ENCODE results near the gene SPG21. TPM values are rescaled to one million over a fixed set of nuclear protein-coding genes. Genes with fewer than 3 reads are reported as not detected.

SPG21 gene
- total RNA-seq, 1 experiment from 2014 or later, result 89.1 TPM

DNA sequence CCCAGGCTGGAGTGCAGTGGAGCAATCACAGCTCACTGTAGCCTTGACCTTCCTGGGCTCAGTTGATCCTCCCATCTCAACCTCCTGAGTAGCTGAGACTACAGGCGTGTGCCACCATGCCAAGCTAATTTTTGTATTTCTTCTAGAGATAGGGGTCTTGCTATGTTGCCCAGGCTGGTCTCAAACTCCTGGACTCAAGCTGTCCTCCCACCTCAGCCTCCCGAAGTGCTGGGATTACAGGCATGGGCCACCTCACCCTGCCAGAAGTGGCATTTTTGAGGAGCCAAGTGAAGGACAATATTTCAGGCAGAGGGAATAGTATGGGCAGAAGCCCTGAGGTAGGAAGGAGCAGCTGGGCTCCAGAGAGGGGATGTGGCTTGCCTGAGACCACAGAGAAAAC is 73.3 kb downstream of the SPG21 start:
- no TSS peak for BruUV-seq (replicated peaks)
- no peaks in the 10 kb centered on the region for H3K36me3 ChIP-seq (ENCODE audit: insufficient read depth, low read length, poor library complexity, severe bottlenecking)
- TF ChIP-seq, protein P1, sequence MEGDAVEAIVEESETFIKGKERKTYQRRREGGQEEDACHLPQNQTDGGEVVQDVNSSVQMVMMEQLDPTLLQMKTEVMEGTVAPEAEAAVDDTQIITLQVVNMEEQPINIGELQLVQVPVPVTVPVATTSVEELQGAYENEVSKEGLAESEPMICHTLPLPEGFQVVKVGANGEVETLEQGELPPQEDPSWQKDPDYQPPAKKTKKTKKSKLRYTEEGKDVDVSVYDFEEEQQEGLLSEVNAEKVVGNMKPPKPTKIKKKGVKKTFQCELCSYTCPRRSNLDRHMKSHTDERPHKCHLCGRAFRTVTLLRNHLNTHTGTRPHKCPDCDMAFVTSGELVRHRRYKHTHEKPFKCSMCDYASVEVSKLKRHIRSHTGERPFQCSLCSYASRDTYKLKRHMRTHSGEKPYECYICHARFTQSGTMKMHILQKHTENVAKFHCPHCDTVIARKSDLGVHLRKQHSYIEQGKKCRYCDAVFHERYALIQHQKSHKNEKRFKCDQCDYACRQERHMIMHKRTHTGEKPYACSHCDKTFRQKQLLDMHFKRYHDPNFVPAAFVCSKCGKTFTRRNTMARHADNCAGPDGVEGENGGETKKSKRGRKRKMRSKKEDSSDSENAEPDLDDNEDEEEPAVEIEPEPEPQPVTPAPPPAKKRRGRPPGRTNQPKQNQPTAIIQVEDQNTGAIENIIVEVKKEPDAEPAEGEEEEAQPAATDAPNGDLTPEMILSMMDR (conservative IDR thresholded peaks at IDR 0.05; ENCODE audit: low read depth, low read length), result no peak
- TF ChIP-seq EZH2 (IDR thresholded peaks at IDR 0.05; ENCODE audit: borderline replicate concordance, low read depth, low read length, poor library complexity, severe bottlenecking), result no peak
- H3K27me3 ChIP-seq (replicated peaks; ENCODE audit: insufficient read depth, low read depth, low read length, poor library complexity), result no peaks in the 10 kb centered on the region
- POLR2A ChIA-PET (ENCODE audit: low non-redundant PET), result no interaction called here
- H3K27ac ChIP-seq (ENCODE audit: low read depth, low read length, poor library complexity, severe bottlenecking), result no peak overlapping the region
- DNase-seq (ENCODE audit: low spot score), result no peak
- intact Hi-C loops (cut with micrococcal nuclease; ENCODE audit: unreplicated experiment), result no loop called here
- CTCF ChIA-PET, result no interaction called here
- no peak overlapping the region for H3K4me3 ChIP-seq (ENCODE audit: low read depth, low read length, poor library complexity, severe bottlenecking)
- H3K9me3 ChIP-seq (ENCODE audit: low read depth, low read length, poor library complexity, severe bottlenecking), result no peaks in the 10 kb centered on the region
- peaks cover 8% of the 10 kb centered on the region for H3K4me1 ChIP-seq (ENCODE audit: insufficient read depth, low read length, poor library complexity, severe bottlenecking)

GRCh38 chr15:64915518-64916227 is 74.0 kb downstream of the SPG21 start:
- CTCF ChIA-PET, result no interaction called here
- intact Hi-C loops (cut with micrococcal nuclease; ENCODE audit: unreplicated experiment), result no loop called here
- no peaks in the 10 kb centered on the region for H3K36me3 ChIP-seq (ENCODE audit: insufficient read depth, low read length, poor library complexity, severe bottlenecking)
- no peak overlapping the region for H3K4me3 ChIP-seq (ENCODE audit: low read depth, low read length, poor library complexity, severe bottlenecking)
- no peak for TF ChIP-seq EZH2 (IDR thresholded peaks at IDR 0.05; ENCODE audit: borderline replicate concordance, low read depth, low read length, poor library complexity, severe bottlenecking)
- TF ChIP-seq, protein P1 (conservative IDR thresholded peaks at IDR 0.05; ENCODE audit: low read depth, low read length), result no peak
- H3K9me3 ChIP-seq (ENCODE audit: low read depth, low read length, poor library complexity, severe bottlenecking), result no peaks in the 10 kb centered on the region
- no peak for DNase-seq (ENCODE audit: low spot score)
- BruUV-seq (replicated peaks), result no TSS peak
- H3K27ac ChIP-seq (ENCODE audit: low read depth, low read length, poor library complexity, severe bottlenecking), result no peak overlapping the region
- H3K4me1 ChIP-seq (ENCODE audit: insufficient read depth, low read length, poor library complexity, severe bottlenecking), result peaks cover 11% of the 10 kb centered on the region
- H3K27me3 ChIP-seq (replicated peaks; ENCODE audit: insufficient read depth, low read depth, low read length, poor library complexity), result no peaks in the 10 kb centered on the region
- POLR2A ChIA-PET (ENCODE audit: low non-redundant PET), result no interaction called here

Other genes starting within 250 kb of the SPG21 start
- gene RBPMS2, start 214.3 kb downstream of the SPG21 start, total RNA-seq (2021), result 2.9 and 4.9 TPM in 2 replicates
- 60.4 and 65.7 TPM in 2 replicates for gene PIF1, start 164.3 kb downstream of the SPG21 start, total RNA-seq (2021)
- 7.7 and 8.9 TPM in 2 replicates for gene PLEKHO2, start 148.0 kb downstream of the SPG21 start, total RNA-seq (2021)
- gene ANKDD1A, start 78.0 kb downstream of the SPG21 start, total RNA-seq (2021), result 2.3 and 3.5 TPM in 2 replicates
- 26.2 and 32.1 TPM in 2 replicates for gene MTFMT, start 39.7 kb upstream of the SPG21 start, total RNA-seq (2021)
- gene SLC51B, start 55.5 kb upstream of the SPG21 start, total RNA-seq (2021), result not detected in 2 replicates
- gene RASL12, start 78.1 kb upstream of the SPG21 start, total RNA-seq (2021), result 0.69 and 1.2 TPM in 2 replicates
- not detected in 2 replicates for gene KBTBD13, start 86.8 kb upstream of the SPG21 start, total RNA-seq (2021)
- gene UBAP1L, start 125.3 kb upstream of the SPG21 start, total RNA-seq (2021), result 3.6 and 3.9 TPM in 2 replicates
- gene PDCD7, start 143.9 kb upstream of the SPG21 start, total RNA-seq (2021), result 30.7 and 39.1 TPM in 2 replicates
- gene CLPX, start 195.4 kb upstream of the SPG21 start, total RNA-seq (2021), result 60.2 and 64.4 TPM in 2 replicates
- 0.04 TPM in 1 of 2 replicates, not detected in the other for gene CILP, start 221.6 kb upstream of the SPG21 start, total RNA-seq (2021)